ENCODE measurements around the gene LDB2. TPM values are rescaled to one million over a fixed set of nuclear protein-coding genes. Genes with fewer than 3 reads are reported as not detected.

Gene LDB2
- polyA plus RNA-seq, 3 donors: not detected

DNA sequence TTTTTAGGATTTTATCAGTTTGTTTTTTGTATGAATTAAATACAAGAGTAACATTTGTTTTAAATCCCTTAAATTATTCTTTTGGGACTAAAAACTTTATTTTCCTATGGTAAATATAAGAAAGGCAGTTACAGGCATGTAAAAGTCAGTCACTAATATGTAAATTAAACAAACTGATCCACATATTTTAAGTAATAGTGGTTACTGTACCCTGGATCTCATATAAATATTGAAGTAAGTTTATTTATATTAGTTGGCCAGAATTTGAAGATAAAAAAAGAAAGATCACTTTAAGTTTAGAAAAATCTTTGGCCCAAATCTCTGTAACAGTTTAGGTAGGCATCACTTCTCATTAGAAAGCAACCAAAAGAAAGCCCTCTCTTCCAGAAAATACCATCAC is 45.8 kb downstream of the LDB2 start:
- TF ChIP-seq, protein P1, sequence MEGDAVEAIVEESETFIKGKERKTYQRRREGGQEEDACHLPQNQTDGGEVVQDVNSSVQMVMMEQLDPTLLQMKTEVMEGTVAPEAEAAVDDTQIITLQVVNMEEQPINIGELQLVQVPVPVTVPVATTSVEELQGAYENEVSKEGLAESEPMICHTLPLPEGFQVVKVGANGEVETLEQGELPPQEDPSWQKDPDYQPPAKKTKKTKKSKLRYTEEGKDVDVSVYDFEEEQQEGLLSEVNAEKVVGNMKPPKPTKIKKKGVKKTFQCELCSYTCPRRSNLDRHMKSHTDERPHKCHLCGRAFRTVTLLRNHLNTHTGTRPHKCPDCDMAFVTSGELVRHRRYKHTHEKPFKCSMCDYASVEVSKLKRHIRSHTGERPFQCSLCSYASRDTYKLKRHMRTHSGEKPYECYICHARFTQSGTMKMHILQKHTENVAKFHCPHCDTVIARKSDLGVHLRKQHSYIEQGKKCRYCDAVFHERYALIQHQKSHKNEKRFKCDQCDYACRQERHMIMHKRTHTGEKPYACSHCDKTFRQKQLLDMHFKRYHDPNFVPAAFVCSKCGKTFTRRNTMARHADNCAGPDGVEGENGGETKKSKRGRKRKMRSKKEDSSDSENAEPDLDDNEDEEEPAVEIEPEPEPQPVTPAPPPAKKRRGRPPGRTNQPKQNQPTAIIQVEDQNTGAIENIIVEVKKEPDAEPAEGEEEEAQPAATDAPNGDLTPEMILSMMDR (IDR thresholded peaks at IDR 0.05): no peak
- Histone ChIP-seq H3K79me2 (ENCODE audit: insufficient read depth, low read length) (no peaks in the 10 kb centered on the region), H2AFZ (ENCODE audit: insufficient read depth, low read depth, low read length, poor library complexity, severe bottlenecking) (no peak overlapping the region), H3K27me3 (ENCODE audit: control insufficient read depth in 2 of 2, insufficient read depth in 2 of 2, low read length in 2 of 2) (no peaks in the 10 kb centered on the region), H3K9ac (ENCODE audit: insufficient read depth, low read length, poor library complexity, severe bottlenecking) (no peak overlapping the region), H3K4me3 (replicated peaks in 1 of 3; ENCODE audit: low read depth in 2 of 3, low read length in 3 of 3) (no peak overlapping the region), H3K9me3 (replicated peaks in 1 of 2; ENCODE audit: control insufficient read depth in 1 of 2, insufficient read depth in 1 of 2, low read length in 2 of 2) (no peaks in the 10 kb centered on the region), H3K36me3 (replicated peaks in 1 of 2; ENCODE audit: control insufficient read depth in 1 of 2, insufficient read depth in 2 of 2, low read length in 2 of 2) (no peaks in the 10 kb centered on the region), H3K4me1 (ENCODE audit: control insufficient read depth in 1 of 2, insufficient read depth in 2 of 2, low read length in 2 of 2) (no peaks in the 10 kb centered on the region), H3K27ac (ENCODE audit: low read depth in 1 of 2, low read length in 2 of 2) (no peak overlapping the region), H3K4me2 (replicated peaks; ENCODE audit: extremely low read depth, low read length, poor library complexity, severe bottlenecking) (no peak overlapping the region), H4K20me1 (ENCODE audit: insufficient read depth, low read length) (no peaks in the 10 kb centered on the region)
- peaks cover 0 to 4% (median 0%) of the 10 kb centered on the region in 3 donors for H3K27me3 Mint-ChIP-seq (ENCODE audit: low read depth in 3 of 3)
- H3K4me1 Mint-ChIP-seq: no peaks in the 10 kb centered on the region
- no peaks in the 10 kb centered on the region for H3K36me3 Mint-ChIP-seq
- intact Hi-C loops (cut with micrococcal nuclease): no loop called here
- DNase-seq: no peak
- H3K27ac Mint-ChIP-seq: no peak overlapping the region
- H3K4me3 Mint-ChIP-seq: no peak overlapping the region
- H3K9me3 Mint-ChIP-seq: peaks cover 0 to 8% (median 2%) of the 10 kb centered on the region in 7 donors

DNA sequence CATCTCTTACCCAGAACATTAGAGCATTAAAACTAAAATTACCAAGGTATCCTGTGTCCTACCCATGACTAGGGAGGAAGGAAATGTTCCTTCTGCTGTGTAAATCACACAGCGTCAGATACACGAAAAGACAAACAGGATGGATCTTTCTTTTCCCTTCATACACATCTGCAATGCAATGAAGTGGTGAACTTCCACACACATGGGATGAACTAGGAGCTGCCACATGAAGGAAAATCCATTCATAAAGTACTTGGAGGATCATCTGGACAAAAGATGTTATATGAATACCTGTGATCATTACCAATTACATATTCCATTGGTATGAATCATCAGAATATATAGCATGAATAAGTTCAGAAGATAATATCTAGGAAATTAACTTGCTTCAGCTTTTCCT is 46.2 kb downstream of the LDB2 start:
- TF ChIP-seq, protein P1 (IDR thresholded peaks at IDR 0.05): no peak
- peaks cover 0 to 6% (median 2%) of the 10 kb centered on the region in 7 donors for H3K9me3 Mint-ChIP-seq
- Histone ChIP-seq H3K36me3 (replicated peaks in 1 of 2; ENCODE audit: control insufficient read depth in 1 of 2, insufficient read depth in 2 of 2, low read length in 2 of 2) (no peaks in the 10 kb centered on the region), H3K4me2 (replicated peaks; ENCODE audit: extremely low read depth, low read length, poor library complexity, severe bottlenecking) (no peak overlapping the region), H3K4me3 (replicated peaks in 1 of 3; ENCODE audit: low read depth in 2 of 3, low read length in 3 of 3) (no peak overlapping the region), H3K9ac (ENCODE audit: insufficient read depth, low read length, poor library complexity, severe bottlenecking) (no peak overlapping the region), H3K27ac (ENCODE audit: low read depth in 1 of 2, low read length in 2 of 2) (no peak overlapping the region), H3K4me1 (ENCODE audit: control insufficient read depth in 1 of 2, insufficient read depth in 2 of 2, low read length in 2 of 2) (no peaks in the 10 kb centered on the region), H3K27me3 (ENCODE audit: control insufficient read depth in 2 of 2, insufficient read depth in 2 of 2, low read length in 2 of 2) (no peaks in the 10 kb centered on the region), H3K9me3 (replicated peaks in 1 of 2; ENCODE audit: control insufficient read depth in 1 of 2, insufficient read depth in 1 of 2, low read length in 2 of 2) (no peaks in the 10 kb centered on the region), H3K79me2 (ENCODE audit: insufficient read depth, low read length) (no peaks in the 10 kb centered on the region), H4K20me1 (ENCODE audit: insufficient read depth, low read length) (no peaks in the 10 kb centered on the region), H2AFZ (ENCODE audit: insufficient read depth, low read depth, low read length, poor library complexity, severe bottlenecking) (no peak overlapping the region)
- DNase-seq: no peak
- H3K27me3 Mint-ChIP-seq (ENCODE audit: low read depth in 3 of 3): peaks cover 0 to 4% (median 0%) of the 10 kb centered on the region in 3 donors
- WGBS (ENCODE audit: insufficient coverage): no CpG with 5 or more reads among the region's 2 CpGs
- no peaks in the 10 kb centered on the region for H3K4me1 Mint-ChIP-seq
- no peak overlapping the region for H3K27ac Mint-ChIP-seq
- H3K36me3 Mint-ChIP-seq: no peaks in the 10 kb centered on the region
- H3K4me3 Mint-ChIP-seq: no peak overlapping the region
- intact Hi-C loops (cut with micrococcal nuclease): no loop called here

Measured in CD14-positive monocyte (primary cell).